Cortex of kidney (tissue), 1 donor: ENCODE measurements around the gene FHL2.

Experiments
- DNase-seq: peaks from one replicate; lab custom pipeline; 2025; lab: John Stamatoyannopoulos, UW

FHL2 gene

GRCh38 chr2:105397025-105397722 is 1.7 kb downstream of the FHL2 start:
- DNase-seq = no peak

- DNase-seq = no peak
Measured at GRCh38 chr2:105396254-105397024, 2.4 kb downstream of the FHL2 start.

GRCh38 chr2:105395691-105396090 is 3.2 kb downstream of the FHL2 start:
- no peak for DNase-seq

GRCh38 chr2:105394951-105395611 is 3.8 kb downstream of the FHL2 start:
- DNase-seq = no peak

GRCh38 chr2:105393373-105394055 is 5.3 kb downstream of the FHL2 start:
- DNase-seq = no peak

- DNase-seq = no peak
Measured at GRCh38 chr2:105391763-105392662, 6.8 kb downstream of the FHL2 start.

GRCh38 chr2:105391058-105391627 is 7.7 kb downstream of the FHL2 start:
- DNase-seq = no peak

GRCh38 chr2:105390454-105390853 is 8.4 kb downstream of the FHL2 start:
- no peak for DNase-seq

- no peak for DNase-seq
Measured at GRCh38 chr2:105388971-105389381, 9.9 kb downstream of the FHL2 start.

GRCh38 chr2:105387225-105387624 is 11.6 kb downstream of the FHL2 start:
- no peak for DNase-seq

- no peak for DNase-seq
Measured at GRCh38 chr2:105385731-105386540, 12.9 kb downstream of the FHL2 start.

- no peak for DNase-seq
Measured at GRCh38 chr2:105384861-105385260, 14.0 kb downstream of the FHL2 start.

- DNase-seq = no peak
Measured at GRCh38 chr2:105384216-105384615, 14.6 kb downstream of the FHL2 start.

- no peak for DNase-seq
Measured at GRCh38 chr2:105383432-105384166, 15.3 kb downstream of the FHL2 start.

GRCh38 chr2:105382177-105382576 is 16.7 kb downstream of the FHL2 start:
- no peak for DNase-seq

- DNase-seq = no peak
Measured at GRCh38 chr2:105381101-105381668, 17.7 kb downstream of the FHL2 start.

GRCh38 chr2:105380432-105381100 is 18.3 kb downstream of the FHL2 start:
- DNase-seq = no peak

GRCh38 chr2:105379741-105380186 is 19.1 kb downstream of the FHL2 start:
- DNase-seq = no peak
